Mucosa of stomach (tissue), 1 donor: ENCODE results near the gene TLR10.

Experiments used
- H3K27me3 ChIP-seq: one replicate; pipeline ENCODE4 v1.7.0; 2013; ENCODE audit warnings: mild to moderate bottlenecking, low read length; ENCODE audit not compliant: control insufficient read depth, insufficient read depth
- H3K36me3 ChIP-seq: one replicate; pipeline ENCODE4 v1.7.0; 2013; ENCODE audit warnings: low read length; ENCODE audit not compliant: control insufficient read depth, insufficient read depth
- H3K4me1 ChIP-seq: one replicate; pipeline ENCODE4 v1.7.0; 2013; ENCODE audit warnings: mild to moderate bottlenecking, low read length; ENCODE audit not compliant: control insufficient read depth, insufficient read depth
- H3K4me3 ChIP-seq: one replicate; pipeline ENCODE4 v1.7.0; 2013; ENCODE audit warnings: low read length
- H3K9ac ChIP-seq: one replicate; pipeline ENCODE4 v1.7.0; 2013; ENCODE audit warnings: mild to moderate bottlenecking, low read length, moderate library complexity
- H3K9me3 ChIP-seq: one replicate; pipeline ENCODE4 v1.7.0; 2013; ENCODE audit warnings: mild to moderate bottlenecking, low read length, moderate library complexity; ENCODE audit not compliant: control insufficient read depth
- donor health status: Pancreatic carcinoma.

Gene TLR10

GRCh38 chr4:38735870-38736269 lies 46.9 kb downstream of the TLR10 start:
- no peaks in the 10 kb centered on the region for H3K9me3 ChIP-seq
- no peak overlapping the region for H3K9ac ChIP-seq
- H3K27me3 ChIP-seq, result no peaks in the 10 kb centered on the region
- H3K4me3 ChIP-seq, result no peak overlapping the region
- no peaks in the 10 kb centered on the region for H3K36me3 ChIP-seq
- H3K4me1 ChIP-seq, result peaks cover 6% of the 10 kb centered on the region

DNA sequence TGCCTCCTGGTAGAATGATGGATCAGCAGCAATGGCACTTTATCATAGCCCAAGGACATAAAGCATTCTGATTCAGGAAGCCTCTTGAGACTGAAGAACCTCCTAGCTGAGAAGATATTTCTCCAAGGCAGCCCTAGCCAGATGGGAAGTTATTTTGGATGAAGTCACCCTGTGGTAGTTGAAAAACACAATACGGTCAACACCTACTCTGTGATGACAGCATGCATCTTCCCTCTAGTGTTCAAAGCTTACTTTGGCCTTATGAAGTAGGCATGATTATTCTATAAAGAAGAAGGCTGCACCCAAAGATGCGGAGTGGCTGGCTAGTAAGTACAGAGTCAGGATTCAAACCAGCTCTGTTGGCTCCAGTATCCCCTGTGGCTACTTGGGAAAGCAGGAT lies 47.9 kb downstream of the TLR10 start:
- peaks cover 12% of the 10 kb centered on the region for H3K4me1 ChIP-seq
- no peaks in the 10 kb centered on the region for H3K27me3 ChIP-seq
- no peaks in the 10 kb centered on the region for H3K36me3 ChIP-seq
- H3K9ac ChIP-seq, result no peak overlapping the region
- no peaks in the 10 kb centered on the region for H3K9me3 ChIP-seq
- H3K4me3 ChIP-seq, result no peak overlapping the region

DNA sequence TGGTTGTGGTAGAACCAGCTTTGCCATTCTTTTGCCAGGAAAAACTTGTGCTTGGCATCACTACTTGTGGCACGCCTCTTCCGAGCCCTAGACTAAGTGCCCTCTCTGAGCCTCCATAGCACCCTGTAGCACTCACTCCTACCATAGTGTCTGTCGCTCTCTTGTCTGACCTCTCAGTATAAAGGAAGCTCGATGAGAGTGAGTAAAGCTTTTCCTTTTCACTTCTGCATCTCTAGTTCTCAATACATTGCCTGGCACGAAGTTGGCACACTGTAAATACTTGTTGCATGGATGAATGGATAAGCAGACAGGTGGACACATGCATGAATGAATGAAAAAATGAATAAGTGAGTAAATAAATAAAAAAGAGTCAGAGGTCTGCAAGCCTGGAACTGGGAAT lies 48.3 kb downstream of the TLR10 start:
- no peaks in the 10 kb centered on the region for H3K27me3 ChIP-seq
- no peaks in the 10 kb centered on the region for H3K36me3 ChIP-seq
- no peak overlapping the region for H3K4me3 ChIP-seq
- H3K4me1 ChIP-seq, result peaks cover 12% of the 10 kb centered on the region
- no peak overlapping the region for H3K9ac ChIP-seq
- no peaks in the 10 kb centered on the region for H3K9me3 ChIP-seq

DNA sequence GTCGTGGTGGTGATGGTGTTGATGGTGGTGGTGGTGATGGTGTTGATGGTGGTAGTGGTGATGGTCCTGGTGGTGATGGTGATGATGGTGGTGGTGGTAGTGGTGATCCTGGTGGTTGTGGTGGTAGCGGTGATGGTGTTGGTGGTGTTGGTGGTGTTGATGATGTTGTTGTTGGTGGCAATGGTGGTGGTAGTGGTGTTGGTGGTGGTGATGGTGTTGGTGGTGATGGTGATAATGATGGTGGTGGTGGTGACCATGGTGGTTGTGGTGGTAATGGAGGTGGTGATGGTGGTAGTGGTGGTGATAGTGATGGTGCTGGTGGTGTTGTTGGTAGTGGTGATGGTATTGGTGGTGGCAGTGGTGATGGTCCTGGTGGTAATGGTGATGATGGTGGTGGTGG lies 49.1 kb downstream of the TLR10 start:
- no peaks in the 10 kb centered on the region for H3K27me3 ChIP-seq
- no peaks in the 10 kb centered on the region for H3K36me3 ChIP-seq
- no peak overlapping the region for H3K9ac ChIP-seq
- H3K4me1 ChIP-seq, result peaks cover 19% of the 10 kb centered on the region
- H3K4me3 ChIP-seq, result no peak overlapping the region
- no peaks in the 10 kb centered on the region for H3K9me3 ChIP-seq

DNA sequence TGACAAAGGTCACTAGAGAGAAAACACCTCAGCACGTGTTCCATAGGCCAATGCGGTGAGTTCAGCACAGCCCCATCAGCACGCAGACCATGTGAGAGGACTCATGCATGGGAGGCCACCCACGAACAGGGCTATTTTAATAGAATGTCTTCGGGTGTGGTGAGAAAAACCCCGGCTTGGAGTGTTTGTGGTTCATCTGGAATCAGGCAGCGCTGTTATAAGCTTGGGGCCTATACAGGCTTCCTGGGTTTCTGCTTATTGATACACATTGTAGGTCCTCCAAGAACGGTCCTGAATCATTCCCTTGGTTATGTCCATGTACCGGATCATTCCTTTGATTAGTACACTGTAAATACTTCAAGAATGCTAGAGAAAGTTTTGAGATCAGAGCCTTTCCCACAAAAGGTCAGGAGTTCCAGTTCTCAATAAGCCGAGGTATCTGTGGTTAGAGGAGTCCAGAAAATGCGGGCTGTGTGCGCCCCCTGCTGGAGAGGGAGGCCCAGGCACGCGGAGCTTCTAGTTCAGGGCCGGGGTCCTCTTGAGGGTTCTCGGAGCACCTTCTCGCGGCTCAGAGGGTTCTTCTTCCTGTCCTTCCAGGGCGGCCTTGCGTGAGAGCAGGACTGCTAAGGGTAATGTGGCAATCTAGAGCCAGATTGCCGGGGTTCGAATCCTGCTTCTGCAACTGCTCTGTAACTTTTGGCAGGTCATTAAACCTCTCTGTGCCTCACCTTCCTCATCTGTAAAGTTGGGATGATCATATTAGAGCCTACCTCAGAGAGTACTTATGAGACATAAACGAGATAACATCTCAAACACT lies 51.8 kb downstream of the TLR10 start:
- H3K9ac ChIP-seq, result peak overlapping the region; percentile 44
- no peaks in the 10 kb centered on the region for H3K9me3 ChIP-seq
- H3K36me3 ChIP-seq, result no peaks in the 10 kb centered on the region
- H3K4me3 ChIP-seq, result no peak overlapping the region
- peaks cover 30% of the 10 kb centered on the region for H3K4me1 ChIP-seq
- no peaks in the 10 kb centered on the region for H3K27me3 ChIP-seq

DNA sequence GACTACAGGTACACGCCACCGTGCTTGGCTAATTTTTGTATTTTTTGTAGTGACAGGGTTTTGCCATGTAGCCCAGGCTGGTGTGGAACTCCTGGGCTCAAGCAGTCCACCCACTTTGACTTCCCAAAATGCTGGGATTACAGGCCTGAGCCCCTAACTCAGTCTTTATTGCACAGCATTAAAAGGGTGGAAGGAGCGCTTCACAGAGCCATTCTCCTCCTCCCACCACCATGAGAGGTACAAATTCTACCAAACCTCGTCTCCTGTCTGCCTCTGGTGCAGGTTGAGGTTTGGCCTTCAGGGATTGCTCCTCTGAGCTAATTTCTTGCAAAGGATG lies 52.3 kb downstream of the TLR10 start:
- no peaks in the 10 kb centered on the region for H3K27me3 ChIP-seq
- peaks cover 30% of the 10 kb centered on the region for H3K4me1 ChIP-seq
- no peaks in the 10 kb centered on the region for H3K36me3 ChIP-seq
- H3K9me3 ChIP-seq, result no peaks in the 10 kb centered on the region
- peak overlapping the region; percentile 14 for H3K9ac ChIP-seq
- H3K4me3 ChIP-seq, result no peak overlapping the region

GRCh38 chr4:38728631-38729141 lies 54.1 kb downstream of the TLR10 start:
- H3K4me3 ChIP-seq, result no peak overlapping the region
- peaks cover 47% of the 10 kb centered on the region for H3K4me1 ChIP-seq
- H3K36me3 ChIP-seq, result no peaks in the 10 kb centered on the region
- H3K27me3 ChIP-seq, result no peaks in the 10 kb centered on the region
- H3K9me3 ChIP-seq, result no peaks in the 10 kb centered on the region
- peak overlapping the region; percentile 36 for H3K9ac ChIP-seq

GRCh38 chr4:38724475-38724808 lies 58.3 kb downstream of the TLR10 start:
- H3K9ac ChIP-seq, result no peak overlapping the region
- H3K4me3 ChIP-seq, result no peak overlapping the region
- H3K27me3 ChIP-seq, result no peaks in the 10 kb centered on the region
- no peaks in the 10 kb centered on the region for H3K36me3 ChIP-seq
- H3K4me1 ChIP-seq, result peaks cover 35% of the 10 kb centered on the region
- no peaks in the 10 kb centered on the region for H3K9me3 ChIP-seq

DNA sequence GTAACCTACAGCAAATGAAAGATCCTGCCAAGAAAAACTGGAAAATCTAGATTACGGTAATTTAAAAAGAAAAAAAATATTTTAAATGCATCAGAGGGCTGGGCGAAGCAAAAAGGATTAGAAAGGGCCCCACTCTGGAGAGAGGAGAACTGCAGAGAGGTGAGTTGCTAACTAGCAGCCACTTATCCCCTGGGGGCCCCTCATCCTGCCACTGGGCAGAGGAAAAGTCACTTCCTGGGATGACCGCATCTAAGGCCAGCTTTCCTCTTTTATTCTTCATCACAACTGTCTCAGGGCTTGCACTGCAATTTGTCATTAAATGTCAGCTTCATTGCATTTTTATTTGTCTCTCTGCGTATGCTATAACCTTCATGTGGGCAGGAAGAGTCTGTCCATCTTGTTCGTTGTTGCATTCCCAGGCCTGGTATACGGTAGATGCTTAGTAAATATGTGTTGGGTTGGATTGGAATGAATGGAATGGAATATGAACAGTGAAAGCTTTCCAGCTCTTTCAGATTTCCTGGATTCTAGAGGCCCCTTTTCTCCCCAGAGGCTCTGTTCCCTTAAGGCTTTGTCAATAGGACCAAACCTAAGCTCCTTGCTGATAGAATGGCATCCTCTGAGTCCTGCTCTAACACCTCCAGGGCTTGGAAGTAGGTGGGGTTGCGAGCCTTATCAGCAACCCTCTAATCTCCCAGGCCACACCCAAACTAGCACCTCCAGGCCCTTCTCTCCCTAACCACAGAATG lies 58.9 kb downstream of the TLR10 start:
- Histone ChIP-seq H3K9ac (no peak overlapping the region), H3K4me1 (peaks cover 30% of the 10 kb centered on the region), H3K27me3 (no peaks in the 10 kb centered on the region), H3K36me3 (no peaks in the 10 kb centered on the region), H3K9me3 (no peaks in the 10 kb centered on the region), H3K4me3 (no peak overlapping the region)

GRCh38 chr4:38723114-38723513 lies 59.7 kb downstream of the TLR10 start:
- no peaks in the 10 kb centered on the region for H3K27me3 ChIP-seq

More at GRCh38 chr4:38723114-38723513, 59.7 kb downstream of the TLR10 start:
- H3K9ac ChIP-seq, result no peak overlapping the region
- H3K36me3 ChIP-seq, result no peaks in the 10 kb centered on the region
- H3K4me3 ChIP-seq, result no peak overlapping the region
- peaks cover 23% of the 10 kb centered on the region for H3K4me1 ChIP-seq
- no peaks in the 10 kb centered on the region for H3K9me3 ChIP-seq
